Measurements from ENCODE around the gene PANX1. TPM values are rescaled to one million over a fixed set of nuclear protein-coding genes. Genes with fewer than 3 reads are reported as not detected.

PANX1 gene
- total RNA-seq, 1 experiment from 2014 or later: 39.0 TPM

- CTCF ChIA-PET: no interaction called here
Observed at GRCh38 chr11:94179696-94180095, 51.1 kb downstream of the PANX1 start.

GRCh38 chr11:94181526-94181925 is 52.9 kb downstream of the PANX1 start:
- intact Hi-C loops (cut with micrococcal nuclease; ENCODE audit: unreplicated experiment): no loop called here
- TF ChIP-seq, protein P1, sequence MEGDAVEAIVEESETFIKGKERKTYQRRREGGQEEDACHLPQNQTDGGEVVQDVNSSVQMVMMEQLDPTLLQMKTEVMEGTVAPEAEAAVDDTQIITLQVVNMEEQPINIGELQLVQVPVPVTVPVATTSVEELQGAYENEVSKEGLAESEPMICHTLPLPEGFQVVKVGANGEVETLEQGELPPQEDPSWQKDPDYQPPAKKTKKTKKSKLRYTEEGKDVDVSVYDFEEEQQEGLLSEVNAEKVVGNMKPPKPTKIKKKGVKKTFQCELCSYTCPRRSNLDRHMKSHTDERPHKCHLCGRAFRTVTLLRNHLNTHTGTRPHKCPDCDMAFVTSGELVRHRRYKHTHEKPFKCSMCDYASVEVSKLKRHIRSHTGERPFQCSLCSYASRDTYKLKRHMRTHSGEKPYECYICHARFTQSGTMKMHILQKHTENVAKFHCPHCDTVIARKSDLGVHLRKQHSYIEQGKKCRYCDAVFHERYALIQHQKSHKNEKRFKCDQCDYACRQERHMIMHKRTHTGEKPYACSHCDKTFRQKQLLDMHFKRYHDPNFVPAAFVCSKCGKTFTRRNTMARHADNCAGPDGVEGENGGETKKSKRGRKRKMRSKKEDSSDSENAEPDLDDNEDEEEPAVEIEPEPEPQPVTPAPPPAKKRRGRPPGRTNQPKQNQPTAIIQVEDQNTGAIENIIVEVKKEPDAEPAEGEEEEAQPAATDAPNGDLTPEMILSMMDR (conservative IDR thresholded peaks at IDR 0.05; ENCODE audit: low read depth, low read length): no peak
- TF ChIP-seq EZH2 (IDR thresholded peaks at IDR 0.05; ENCODE audit: borderline replicate concordance, low read depth, low read length, poor library complexity, severe bottlenecking): no peak
- no peak for DNase-seq (ENCODE audit: low spot score)
- Histone ChIP-seq H3K4me3 (ENCODE audit: low read depth, low read length, poor library complexity, severe bottlenecking) (no peak overlapping the region), H3K36me3 (ENCODE audit: insufficient read depth, low read length, poor library complexity, severe bottlenecking) (peaks cover 15% of the 10 kb centered on the region), H3K27me3 (replicated peaks; ENCODE audit: insufficient read depth, low read depth, low read length, poor library complexity) (no peaks in the 10 kb centered on the region), H3K27ac (ENCODE audit: low read depth, low read length, poor library complexity, severe bottlenecking) (no peak overlapping the region), H3K4me1 (ENCODE audit: insufficient read depth, low read length, poor library complexity, severe bottlenecking) (peaks cover 16% of the 10 kb centered on the region), H3K9me3 (ENCODE audit: low read depth, low read length, poor library complexity, severe bottlenecking) (no peaks in the 10 kb centered on the region)
- BruUV-seq (replicated peaks): no TSS peak
- CTCF ChIA-PET: no interaction called here
- POLR2A ChIA-PET (ENCODE audit: low non-redundant PET): no interaction called here

More at GRCh38 chr11:94179696-94180095, 51.1 kb downstream of the PANX1 start:
- no peak for DNase-seq (ENCODE audit: low spot score)
- no peaks in the 10 kb centered on the region for H3K27me3 ChIP-seq (replicated peaks; ENCODE audit: insufficient read depth, low read depth, low read length, poor library complexity)
- POLR2A ChIA-PET (ENCODE audit: low non-redundant PET): no interaction called here
- no peaks in the 10 kb centered on the region for H3K9me3 ChIP-seq (ENCODE audit: low read depth, low read length, poor library complexity, severe bottlenecking)
- H3K4me3 ChIP-seq (ENCODE audit: low read depth, low read length, poor library complexity, severe bottlenecking): no peak overlapping the region
- no peak overlapping the region for H3K27ac ChIP-seq (ENCODE audit: low read depth, low read length, poor library complexity, severe bottlenecking)
- intact Hi-C loops (cut with micrococcal nuclease; ENCODE audit: unreplicated experiment): no loop called here
- H3K36me3 ChIP-seq (ENCODE audit: insufficient read depth, low read length, poor library complexity, severe bottlenecking): peaks cover 15% of the 10 kb centered on the region
- no TSS peak for BruUV-seq (replicated peaks)
- TF ChIP-seq, protein P1 (conservative IDR thresholded peaks at IDR 0.05; ENCODE audit: low read depth, low read length): no peak
- no peak for TF ChIP-seq EZH2 (IDR thresholded peaks at IDR 0.05; ENCODE audit: borderline replicate concordance, low read depth, low read length, poor library complexity, severe bottlenecking)
- H3K4me1 ChIP-seq (ENCODE audit: insufficient read depth, low read length, poor library complexity, severe bottlenecking): peaks cover 7% of the 10 kb centered on the region

DNA sequence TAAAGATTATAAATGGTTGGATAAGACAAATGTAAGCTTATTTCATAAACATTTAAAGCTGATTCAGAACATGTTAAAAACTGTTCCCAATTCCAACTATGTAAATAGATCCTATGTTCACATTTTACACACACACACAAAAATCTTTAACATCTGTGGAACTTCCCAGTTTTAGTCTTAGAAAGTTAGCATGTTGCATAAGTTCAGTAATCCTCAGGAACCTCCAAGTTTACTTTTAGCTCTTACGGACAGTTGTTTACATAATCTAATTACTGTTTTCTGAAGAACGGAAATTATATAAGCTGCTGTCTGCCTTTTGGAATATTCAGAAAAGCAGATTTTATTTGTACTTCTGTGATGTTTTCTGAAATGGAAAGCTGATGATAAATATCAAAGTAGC is 53.3 kb downstream of the PANX1 start:
- intact Hi-C loops (cut with micrococcal nuclease; ENCODE audit: unreplicated experiment): no loop called here
- H3K27ac ChIP-seq (ENCODE audit: low read depth, low read length, poor library complexity, severe bottlenecking): no peak overlapping the region
- DNase-seq (ENCODE audit: low spot score): no peak
- POLR2A ChIA-PET (ENCODE audit: low non-redundant PET): interaction anchor here (0.6 kb wide), 1 partner anchor 42 kb away, joined by 5 read pairs; no protein-coding TSS in a partner anchor
- peaks cover 16% of the 10 kb centered on the region for H3K4me1 ChIP-seq (ENCODE audit: insufficient read depth, low read length, poor library complexity, severe bottlenecking)
- H3K9me3 ChIP-seq (ENCODE audit: low read depth, low read length, poor library complexity, severe bottlenecking): no peaks in the 10 kb centered on the region
- CTCF ChIA-PET: no interaction called here
- no peak for TF ChIP-seq EZH2 (IDR thresholded peaks at IDR 0.05; ENCODE audit: borderline replicate concordance, low read depth, low read length, poor library complexity, severe bottlenecking)
- TF ChIP-seq, protein P1 (conservative IDR thresholded peaks at IDR 0.05; ENCODE audit: low read depth, low read length): no peak
- H3K4me3 ChIP-seq (ENCODE audit: low read depth, low read length, poor library complexity, severe bottlenecking): no peak overlapping the region
- peaks cover 15% of the 10 kb centered on the region for H3K36me3 ChIP-seq (ENCODE audit: insufficient read depth, low read length, poor library complexity, severe bottlenecking)
- BruUV-seq (replicated peaks): no TSS peak
- no peaks in the 10 kb centered on the region for H3K27me3 ChIP-seq (replicated peaks; ENCODE audit: insufficient read depth, low read depth, low read length, poor library complexity)

Measured in A673 (cell line).